Heart right ventricle (tissue), 16 donors: ENCODE data around the gene MED29. TPM values are rescaled to one million over a fixed set of nuclear protein-coding genes. Genes with fewer than 3 reads are reported as not detected.
A peak's percentile ranks its signal among the peaks of the same experiment; 100 is the strongest.

Experiments used
- ATAC-seq, 8 donors: fragments of 200-7000 bp; cut with Tn5 transposase; one replicate each; pipeline ENCODE4 v1.9.1; 2020; ENCODE audit warnings: mild to moderate bottlenecking in 8 of 8, moderate library complexity in 8 of 8, moderate number of reproducible peaks in 1 of 8
- DNase-seq, 2 donors: peaks; one replicate each; pipeline ENCODE4 v3.0.0-alpha.2; 2020
- H3K27ac ChIP-seq, 10 donors: fragments of 200-600 bp; sonication (generic) in 2 of 10; one replicate each; pipeline versions ENCODE4 v1.5.0 to v1.8.0; 2020 to 2022; ENCODE audit warnings: mild to moderate bottlenecking in 3 of 10
- H3K27me3 ChIP-seq, 7 donors: fragments of 200-600 bp; one replicate each; pipeline ENCODE4 v1.8.0; 2021 to 2022; ENCODE audit warnings: mild to moderate bottlenecking in 2 of 7
- H3K36me3 ChIP-seq, 9 donors: fragments of 200-600 bp; sonication (generic) in 1 of 9; one replicate each; pipeline versions ENCODE4 v1.5.0 to v1.8.0; 2020 to 2022; ENCODE audit warnings: mild to moderate bottlenecking in 2 of 9
- H3K4me1 ChIP-seq, 9 donors: fragments of 200-600 bp; sonication (generic) in 1 of 9; one replicate each; pipeline versions ENCODE4 v1.5.0 to v1.8.0; 2020 to 2022; ENCODE audit warnings: mild to moderate bottlenecking in 4 of 9
- H3K4me3 ChIP-seq, 10 donors: fragments of 200-600 bp; sonication (generic) in 2 of 10; one replicate each; pipeline versions ENCODE4 v1.5.0 to v1.8.0; 2020 to 2022; ENCODE audit warnings: mild to moderate bottlenecking in 7 of 10, moderate library complexity in 2 of 10
- H3K9me3 ChIP-seq, 11 donors: fragments of 200-600 bp in 10 of 11; sonication (generic) in 2 of 11; one replicate each; pipeline versions ENCODE4 v1.5.0 to v1.8.0; 2013 to 2022; ENCODE audit warnings: mild to moderate bottlenecking in 2 of 11, control low read depth in 1 of 11, moderate library complexity in 1 of 11
- WGBS, 2 donors: extraction: QIAGEN DNeasy Blood & Tissue Kit; methylation state at CpG; one replicate each; pipeline ENCODE4 v1.1.7; 2013; ENCODE audit warnings: inconsistent platforms in 1 of 2; 5-methylcytosine and 5-hydroxymethylcytosine counted together
- intact Hi-C, 10 donors: fragments of 100-400 bp; cut with DNase I; formaldehyde crosslinking; loops; one replicate each; pipeline versions ENCODE4 v1.11.1 to v1.14.2; 2022
- polyA plus RNA-seq, 2 donors: library from polyadenylated mRNA; stranded (reverse); fragments of 200-250 nt; gene quantifications; one replicate each; pipeline ENCODE4 v1.2.3, GENCODE V29; 2013
- total RNA-seq, 10 donors: library from RNA; stranded (reverse); fragmentation: NEBNext Ultra II Directional in 3 of 10; extraction: Animal tissue kit (Norgen Biotek cat#: 25700) in 3 of 10; gene quantifications; one replicate each; pipeline versions ENCODE4 v1.2.1 to v1.2.4, GENCODE V29; 2021 to 2023
- TF ChIP-seq, protein P1 (sequence below), 9 donors: fragments of 200-600 bp; sonication (generic) in 2 of 9; IDR thresholded peaks; one replicate each; pipeline versions ENCODE4 v1.5.0 to v1.8.0; 2021 to 2022; ENCODE audit warnings: antibody characterized with exemption in 9 of 9, mild to moderate bottlenecking in 5 of 9, moderate library complexity in 1 of 9
- donor health status: Arrhythmogenic right ventricular cardiomyopathy.
- donor health status: ischemic (EF 13 %, LVEDD 7.1; RV severe dilation, severe dysfunction).
- donor health status: healthy with polysubstance abuse.
- donor health status: DM: no; HTN: yes; CAD: no.
- donor health status: DM: no; HTN: no; CAD: no.
- donor health status: ischemic (EF 25% LVEDD 6.9; RV normal size, moderate dysfunction).
- donor health status: ischemic (EF 25% LVEDD 5.7; RV mildly dilated, moderate dysfunction).
- donor health status: healthy.
- donor health status: DM: yes; HTN: yes; CAD: no.
- donor health status: Ischemic cardiomyopathy.
- donor health status: ischemic (EF 35%, LVEDD 5.7; RV mildly dilated, moderate dysfunction).
- donor health status: nonischemic (EF 11% LVEDD 7.7; RV severe dilation, severe dysfunction).
- donor health status: DM: yes; HTN: yes; CAD: no.
- donor health status: PGD.
- donor health status: ischemic (EF 29% LVEDD 5.4; RV normal size, mild dysfunction).
- donor health status: nonischemic (EF 23%, LVEDD 6.1; RV moderate dilation, normal function).

Gene MED29
- total and polyA plus RNA-seq, 12 donors = 16.2 to 32.3 (median 27.1) TPM

DNA sequence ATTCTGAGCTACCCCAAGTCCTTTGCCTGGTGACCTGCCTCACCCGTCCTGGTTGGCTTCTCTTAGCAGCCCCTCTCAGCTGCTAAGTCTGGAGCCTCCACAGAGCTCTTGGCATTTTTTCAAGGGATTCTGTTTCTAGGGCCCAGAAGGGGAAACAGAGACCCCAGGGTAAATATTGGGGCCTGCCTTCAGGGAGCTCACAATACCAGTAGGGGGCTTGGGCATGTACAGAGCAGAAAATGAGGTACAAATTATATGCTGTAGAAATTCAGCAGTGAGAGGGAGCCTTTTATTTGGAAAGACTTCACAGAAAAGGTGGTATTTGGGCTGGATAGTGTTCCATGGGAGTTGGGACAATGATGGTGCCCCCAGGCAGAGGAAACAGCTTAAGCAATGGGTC is 45.2 kb upstream of the MED29 start:
- no peaks in the 10 kb centered on the region for H3K27me3 ChIP-seq
- H3K9me3 ChIP-seq = no peaks in the 10 kb centered on the region
- TF ChIP-seq, protein P1, sequence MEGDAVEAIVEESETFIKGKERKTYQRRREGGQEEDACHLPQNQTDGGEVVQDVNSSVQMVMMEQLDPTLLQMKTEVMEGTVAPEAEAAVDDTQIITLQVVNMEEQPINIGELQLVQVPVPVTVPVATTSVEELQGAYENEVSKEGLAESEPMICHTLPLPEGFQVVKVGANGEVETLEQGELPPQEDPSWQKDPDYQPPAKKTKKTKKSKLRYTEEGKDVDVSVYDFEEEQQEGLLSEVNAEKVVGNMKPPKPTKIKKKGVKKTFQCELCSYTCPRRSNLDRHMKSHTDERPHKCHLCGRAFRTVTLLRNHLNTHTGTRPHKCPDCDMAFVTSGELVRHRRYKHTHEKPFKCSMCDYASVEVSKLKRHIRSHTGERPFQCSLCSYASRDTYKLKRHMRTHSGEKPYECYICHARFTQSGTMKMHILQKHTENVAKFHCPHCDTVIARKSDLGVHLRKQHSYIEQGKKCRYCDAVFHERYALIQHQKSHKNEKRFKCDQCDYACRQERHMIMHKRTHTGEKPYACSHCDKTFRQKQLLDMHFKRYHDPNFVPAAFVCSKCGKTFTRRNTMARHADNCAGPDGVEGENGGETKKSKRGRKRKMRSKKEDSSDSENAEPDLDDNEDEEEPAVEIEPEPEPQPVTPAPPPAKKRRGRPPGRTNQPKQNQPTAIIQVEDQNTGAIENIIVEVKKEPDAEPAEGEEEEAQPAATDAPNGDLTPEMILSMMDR (IDR thresholded peaks at IDR 0.05) = no peak
- intact Hi-C loops = no loop called here
- ATAC-seq (no peak), DNase-seq (no peak)
- WGBS, 2 donors = 60 to 70% methylated on average over 1 of the region's 1 CpG
- H3K27ac ChIP-seq = peak overlapping the region in 1 of 10 donors; percentile 31
- peaks cover 0 to 51% (median 0%) of the 10 kb centered on the region in 9 donors for H3K36me3 ChIP-seq
- no peak overlapping the region for H3K4me3 ChIP-seq
- H3K4me1 ChIP-seq = peaks cover 2 to 69% (median 49%) of the 10 kb centered on the region in 9 donors

DNA sequence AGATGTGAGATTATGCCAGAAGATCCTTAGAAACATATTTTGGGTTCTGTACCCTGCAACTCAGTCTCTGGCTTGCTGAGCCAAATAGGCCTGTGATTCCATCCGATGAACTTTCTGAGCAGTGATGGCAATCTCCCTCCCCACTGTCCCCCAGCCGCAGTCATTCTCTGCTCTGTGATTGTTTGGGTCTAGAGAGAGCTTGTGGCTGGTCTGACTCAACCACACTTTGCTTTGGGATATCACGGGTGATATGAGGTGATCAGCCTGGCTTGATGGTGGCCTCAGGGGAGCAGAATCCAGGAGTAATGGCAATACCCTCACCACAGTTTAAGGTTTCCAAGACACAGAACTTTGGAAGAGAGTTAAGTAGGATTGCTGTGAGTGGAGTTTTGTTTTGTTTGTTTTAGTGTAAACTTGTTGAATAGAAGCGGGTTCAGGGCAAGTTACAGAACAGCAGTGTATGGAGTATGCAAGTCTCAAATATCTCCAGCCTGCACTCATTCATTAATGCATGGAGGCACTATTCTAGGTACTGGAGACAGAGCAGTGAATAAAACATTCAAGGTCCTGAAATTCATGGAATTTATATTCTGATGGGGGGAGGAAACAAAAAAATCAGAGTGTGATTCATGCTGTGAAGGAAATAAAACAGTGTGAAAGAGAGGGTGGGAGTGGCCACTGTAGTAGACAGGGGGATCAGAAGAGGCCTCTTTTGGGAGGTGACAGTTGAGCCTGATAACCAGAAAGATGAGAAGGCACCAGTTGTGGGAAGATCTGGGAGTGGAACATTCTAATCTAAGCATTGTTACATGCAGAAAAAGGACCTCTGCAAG is 43.6 kb upstream of the MED29 start:
- TF ChIP-seq, protein P1 (IDR thresholded peaks at IDR 0.05) = no peak
- intact Hi-C loops = no loop called here
- DNase-seq (no peak), ATAC-seq (no peak)
- whole genome bisulfite sequencing, 2 donors = 73 to 75% methylated on average over 4 of the region's 4 CpGs
- Histone ChIP-seq H3K9me3 (no peaks in the 10 kb centered on the region), H3K27me3 (no peaks in the 10 kb centered on the region), H3K27ac (no peak overlapping the region), H3K36me3 (peaks cover 0 to 67% (median 0%) of the 10 kb centered on the region in 9 donors), H3K4me3 (no peak overlapping the region), H3K4me1 (peaks cover 2 to 80% (median 57%) of the 10 kb centered on the region in 9 donors)

DNA sequence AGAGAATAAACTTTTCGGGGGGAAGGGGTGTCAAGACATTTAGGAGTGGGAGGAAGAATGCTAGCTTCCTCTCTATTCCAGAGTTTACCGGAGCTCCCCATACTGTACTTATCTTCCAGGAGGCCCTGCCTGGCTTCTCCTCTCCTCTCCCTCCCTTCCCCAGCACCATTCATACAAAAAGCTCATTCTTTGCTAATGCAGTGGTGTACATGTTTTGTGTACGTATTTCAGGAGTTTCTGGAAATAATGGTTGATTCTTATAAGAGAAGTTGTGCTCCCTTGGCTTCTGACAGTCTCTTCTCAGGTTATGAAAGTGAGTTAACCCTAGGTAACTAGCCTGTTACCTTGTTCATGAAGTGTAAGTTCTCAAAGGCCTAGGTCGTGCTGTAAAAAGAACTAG is 41.9 kb upstream of the MED29 start:
- ATAC-seq = no peak
- no peak for DNase-seq
- peaks cover 2 to 64% (median 49%) of the 10 kb centered on the region in 9 donors for H3K4me1 ChIP-seq
- WGBS, 2 donors = 70 to 73% methylated on average over 4 of the region's 4 CpGs
- intact Hi-C loops = no loop called here
- peaks cover 0 to 84% (median 6%) of the 10 kb centered on the region in 9 donors for H3K36me3 ChIP-seq
- no peaks in the 10 kb centered on the region for H3K9me3 ChIP-seq
- no peaks in the 10 kb centered on the region for H3K27me3 ChIP-seq
- H3K27ac ChIP-seq = no peak overlapping the region
- no peak overlapping the region for H3K4me3 ChIP-seq
- TF ChIP-seq, protein P1 (IDR thresholded peaks at IDR 0.05) = no peak

DNA sequence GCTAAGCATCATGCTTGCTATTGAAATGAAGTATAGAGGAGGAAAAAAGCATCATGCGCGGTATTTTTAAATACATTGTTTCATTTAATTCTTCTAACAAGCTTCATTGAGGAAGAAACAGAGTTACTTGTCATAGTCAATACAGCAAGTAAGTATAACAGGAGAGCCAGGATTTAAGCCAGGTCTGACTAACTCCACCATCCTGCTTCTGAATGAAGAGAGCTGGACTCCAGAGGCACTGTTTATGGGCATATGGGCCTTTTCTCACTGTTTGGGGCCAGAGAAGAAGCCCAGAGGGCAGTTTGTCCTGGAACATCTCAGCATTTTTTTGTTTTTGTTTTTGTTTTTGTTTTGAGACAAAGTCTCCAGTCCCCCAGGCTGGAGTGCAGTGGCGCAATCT is 41.0 kb upstream of the MED29 start:
- Histone ChIP-seq H3K27ac (no peak overlapping the region), H3K4me3 (no peak overlapping the region), H3K36me3 (peaks cover 0 to 89% (median 10%) of the 10 kb centered on the region in 9 donors), H3K4me1 (peaks cover 2 to 56% (median 41%) of the 10 kb centered on the region in 9 donors), H3K27me3 (no peaks in the 10 kb centered on the region), H3K9me3 (no peaks in the 10 kb centered on the region)
- DNase-seq = no peak
- WGBS, 2 donors = 98 to 99% methylated on average over 3 of the region's 3 CpGs
- TF ChIP-seq, protein P1 (IDR thresholded peaks at IDR 0.05) = no peak
- intact Hi-C loops = no loop called here
- no peak for ATAC-seq
